PC-9 (cell line): ENCODE results near the gene CFAP210.

Experiments used
- EZH2 ChIP-seq: fragments of 200-600 bp; sonication (generic); IDR thresholded peaks from 2 replicates; pipeline ENCODE4 v1.8.0; 2017; ENCODE audit warnings: antibody characterized with exemption, low read depth
- TF ChIP-seq, protein P1 (sequence below): fragments of 200-600 bp; sonication (generic); conservative IDR thresholded peaks from 2 replicates; pipeline ENCODE4 v1.6.1; 2017; ENCODE audit warnings: mixed run types, antibody characterized with exemption, mild to moderate bottlenecking, moderate library complexity

GRCh38 chr2:169661265-169661664 lies 32.9 kb downstream of the CFAP210 start:
- TF ChIP-seq, protein P1, sequence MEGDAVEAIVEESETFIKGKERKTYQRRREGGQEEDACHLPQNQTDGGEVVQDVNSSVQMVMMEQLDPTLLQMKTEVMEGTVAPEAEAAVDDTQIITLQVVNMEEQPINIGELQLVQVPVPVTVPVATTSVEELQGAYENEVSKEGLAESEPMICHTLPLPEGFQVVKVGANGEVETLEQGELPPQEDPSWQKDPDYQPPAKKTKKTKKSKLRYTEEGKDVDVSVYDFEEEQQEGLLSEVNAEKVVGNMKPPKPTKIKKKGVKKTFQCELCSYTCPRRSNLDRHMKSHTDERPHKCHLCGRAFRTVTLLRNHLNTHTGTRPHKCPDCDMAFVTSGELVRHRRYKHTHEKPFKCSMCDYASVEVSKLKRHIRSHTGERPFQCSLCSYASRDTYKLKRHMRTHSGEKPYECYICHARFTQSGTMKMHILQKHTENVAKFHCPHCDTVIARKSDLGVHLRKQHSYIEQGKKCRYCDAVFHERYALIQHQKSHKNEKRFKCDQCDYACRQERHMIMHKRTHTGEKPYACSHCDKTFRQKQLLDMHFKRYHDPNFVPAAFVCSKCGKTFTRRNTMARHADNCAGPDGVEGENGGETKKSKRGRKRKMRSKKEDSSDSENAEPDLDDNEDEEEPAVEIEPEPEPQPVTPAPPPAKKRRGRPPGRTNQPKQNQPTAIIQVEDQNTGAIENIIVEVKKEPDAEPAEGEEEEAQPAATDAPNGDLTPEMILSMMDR, result no peak
- TF ChIP-seq EZH2, result no peak
